OCI-M2 (cell line): ENCODE data around the gene FHL2.
"Not testable (repeated sequence)": the region's sequence is repeated elsewhere in the genome, so short reads cannot be mapped to it uniquely, and the experiment has no call there.

Experiments
- DNase-seq: peaks from one replicate; lab custom pipeline; 2025; ENCODE audit not compliant: unreplicated experiment; lab: John Stamatoyannopoulos, UW

The FHL2 gene

GRCh38 chr2:105424836-105425235 is 26.0 kb upstream of the FHL2 start:
- not testable (repeated sequence) for DNase-seq

DNA sequence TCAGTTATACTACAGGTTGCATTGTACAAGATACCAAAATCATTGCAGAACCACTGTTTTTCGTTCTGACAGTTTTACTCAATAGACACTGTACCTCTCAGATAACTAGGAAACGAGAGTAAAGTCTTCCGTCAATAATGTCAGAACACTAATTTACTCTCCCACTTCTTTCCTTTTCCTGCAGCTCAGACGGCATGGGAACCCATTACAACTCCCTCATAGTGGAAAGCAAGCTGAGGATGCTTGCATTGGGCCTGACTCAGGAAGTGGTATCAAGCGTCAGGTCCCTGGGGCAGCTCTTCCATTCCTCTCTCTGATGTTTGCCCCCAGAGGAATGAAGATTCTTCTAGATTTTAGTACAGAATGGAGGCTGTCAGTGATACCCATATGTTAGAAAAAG is 23.9 kb upstream of the FHL2 start:
- no peak for DNase-seq

DNA sequence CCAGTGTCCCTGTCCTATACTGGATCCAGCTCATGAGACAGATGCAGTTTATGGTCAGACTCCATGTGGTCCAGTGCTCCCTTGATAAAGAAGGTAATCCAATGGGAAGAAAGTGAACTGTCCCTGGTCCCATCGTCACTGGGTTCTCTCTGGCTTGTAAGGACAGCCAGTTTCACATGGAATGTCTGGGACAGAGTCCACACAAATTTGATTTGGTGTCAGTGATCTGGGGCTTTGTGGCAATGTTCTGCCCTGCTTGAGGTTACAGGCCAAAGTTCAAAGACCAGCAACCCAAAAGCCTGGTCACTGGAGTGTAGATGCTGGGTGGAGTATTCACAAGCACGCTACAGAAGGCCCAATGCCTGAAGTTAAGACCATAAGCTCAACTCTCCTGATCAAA is 22.2 kb upstream of the FHL2 start:
- no peak for DNase-seq

DNA sequence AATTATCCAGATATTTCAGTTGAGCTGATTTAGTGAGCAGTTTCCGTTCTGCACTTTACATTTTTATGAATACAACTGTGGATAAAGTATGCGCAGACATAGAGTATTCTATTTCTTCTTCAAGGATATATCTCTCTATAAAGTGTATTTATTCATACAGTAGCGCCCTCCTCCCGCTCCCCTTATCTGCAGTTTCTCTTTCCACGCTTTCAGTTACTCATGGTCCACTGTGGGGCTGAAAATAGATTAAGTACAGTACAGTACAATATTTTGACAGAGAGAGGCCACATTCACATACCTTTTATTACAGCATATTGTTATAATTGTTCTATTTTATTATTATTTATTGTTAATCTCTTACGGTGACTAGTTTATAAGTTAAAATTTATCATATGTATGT is 19.7 kb upstream of the FHL2 start:
- DNase-seq = no peak

DNA sequence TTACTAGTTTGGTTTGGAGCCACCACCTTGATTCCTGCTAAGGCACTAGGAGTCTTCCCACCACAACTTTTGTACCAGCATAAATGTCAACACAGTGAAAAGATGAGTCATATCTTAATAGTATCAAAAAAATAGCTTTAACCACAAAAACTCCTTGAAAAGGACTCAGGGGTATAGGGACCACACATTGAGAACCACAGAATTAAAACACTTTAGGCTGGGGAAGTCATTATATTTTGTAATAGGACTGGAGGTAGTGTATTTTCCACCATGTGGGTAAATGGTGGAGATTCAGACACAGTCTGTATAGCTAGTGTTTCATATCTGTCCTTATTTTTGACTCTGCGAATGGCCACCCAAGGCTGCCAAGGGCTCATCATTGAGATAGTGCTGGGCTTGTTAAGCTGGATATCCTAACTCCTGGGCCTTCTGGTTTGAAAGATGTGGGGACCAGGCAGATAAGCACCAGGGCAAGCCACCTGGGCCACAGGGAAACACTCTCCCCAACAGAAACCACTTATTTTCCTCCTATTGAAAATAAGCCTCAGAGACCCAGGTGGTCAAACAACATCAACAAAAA is 19.1 kb upstream of the FHL2 start:
- no peak for DNase-seq

- DNase-seq = no peak
Observed at GRCh38 chr2:105416156-105416555, 17.3 kb upstream of the FHL2 start.

DNA sequence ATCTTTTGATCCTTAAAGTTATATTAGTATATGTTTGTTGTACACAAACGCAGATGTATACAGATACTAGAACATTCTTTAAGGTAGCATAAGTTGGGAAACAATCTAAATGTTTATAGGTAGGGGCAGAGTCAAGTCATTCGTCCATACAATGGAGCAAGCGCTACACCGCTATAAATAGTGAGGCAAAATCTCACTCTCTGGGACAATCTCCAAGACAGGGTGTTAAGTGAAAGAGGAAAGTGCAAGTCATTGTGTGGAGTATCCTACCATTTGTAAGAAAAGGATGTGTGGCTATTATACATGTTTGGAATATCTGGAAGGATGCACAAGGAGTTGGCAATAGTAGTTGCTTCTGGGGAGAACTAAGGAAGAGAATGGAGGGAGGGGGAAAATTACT is 16.2 kb upstream of the FHL2 start:
- no peak for DNase-seq

DNA sequence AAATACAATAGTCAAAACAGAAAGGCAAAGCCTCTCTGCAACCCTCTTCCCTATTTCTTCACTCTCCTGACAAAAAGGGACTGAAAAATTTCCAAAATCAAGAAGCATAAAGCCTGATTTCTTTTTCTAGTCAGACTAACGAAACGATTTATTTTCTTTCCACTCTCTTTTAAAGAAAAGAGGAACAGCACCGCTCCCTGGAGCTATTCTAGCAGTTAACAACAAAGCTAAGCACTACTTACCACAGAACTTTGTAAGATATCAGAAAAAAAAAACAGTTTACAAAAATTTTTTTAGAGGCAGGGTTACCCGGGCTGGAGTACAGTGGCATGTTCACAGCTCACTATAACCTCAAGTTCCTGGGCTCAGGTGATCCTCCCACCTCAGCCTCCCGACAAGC is 14.4 kb upstream of the FHL2 start:
- no peak for DNase-seq

- DNase-seq = no peak
Observed at GRCh38 chr2:105412584-105412983, 13.7 kb upstream of the FHL2 start.

DNA sequence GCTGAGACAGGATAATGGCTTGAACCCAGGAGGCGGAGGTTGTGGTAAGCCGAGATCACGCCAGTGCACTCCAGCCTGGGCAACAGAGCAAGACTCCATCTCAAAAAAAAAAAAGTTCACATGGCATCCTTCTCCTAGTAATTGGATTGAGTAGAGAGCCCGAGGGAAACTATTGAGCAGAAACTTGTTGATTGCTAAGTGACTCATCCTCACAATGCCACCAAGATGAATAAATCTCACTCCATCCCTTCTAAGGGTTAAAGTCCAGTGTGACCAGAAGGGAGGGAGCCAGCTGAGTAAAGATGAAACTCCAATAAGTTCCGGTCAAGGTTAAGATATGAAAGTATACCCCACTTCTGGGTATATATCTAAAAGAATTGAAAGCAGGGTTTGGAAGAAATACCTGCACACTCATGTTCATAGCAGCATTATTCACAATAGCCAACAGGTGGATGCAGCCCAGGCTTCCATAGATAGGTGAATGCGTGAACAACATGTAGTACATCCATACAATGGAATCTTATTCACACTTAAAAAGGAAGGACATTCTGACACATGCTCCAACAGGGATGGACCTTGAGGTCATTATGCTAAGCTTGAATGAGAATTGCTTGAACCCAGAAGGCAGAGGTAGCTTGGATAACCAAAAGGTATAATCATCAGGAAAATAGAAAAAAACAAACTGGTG is 13.0 kb upstream of the FHL2 start:
- DNase-seq = no peak

GRCh38 chr2:105410554-105410953 is 11.7 kb upstream of the FHL2 start:
- DNase-seq = no peak

- DNase-seq = no peak
Observed at GRCh38 chr2:105409717-105410116, 10.9 kb upstream of the FHL2 start.

GRCh38 chr2:105407946-105408743 is 9.3 kb upstream of the FHL2 start:
- DNase-seq = no peak

GRCh38 chr2:105406221-105406620 is 7.4 kb upstream of the FHL2 start:
- no peak for DNase-seq

GRCh38 chr2:105405291-105405690 is 6.4 kb upstream of the FHL2 start:
- DNase-seq = no peak

DNA sequence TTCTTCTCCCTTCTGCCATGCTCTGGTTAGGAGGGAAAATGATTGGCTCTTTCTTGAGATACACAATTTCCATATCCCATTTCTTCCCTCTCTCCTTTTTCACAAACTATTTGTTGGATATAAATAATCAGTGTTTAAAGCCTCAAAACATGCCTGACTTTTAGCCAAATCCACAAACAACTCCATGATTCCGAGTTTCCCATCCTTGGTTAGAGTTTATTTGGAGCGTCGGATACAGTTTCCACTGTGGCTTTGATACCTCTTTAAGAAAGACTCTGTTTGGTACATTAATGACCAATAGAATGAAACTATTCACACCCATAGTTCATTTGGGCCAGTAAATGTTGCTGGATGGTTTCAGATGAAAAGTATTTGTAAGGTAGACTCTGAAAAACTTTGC is 5.9 kb upstream of the FHL2 start:
- DNase-seq = no peak

DNA sequence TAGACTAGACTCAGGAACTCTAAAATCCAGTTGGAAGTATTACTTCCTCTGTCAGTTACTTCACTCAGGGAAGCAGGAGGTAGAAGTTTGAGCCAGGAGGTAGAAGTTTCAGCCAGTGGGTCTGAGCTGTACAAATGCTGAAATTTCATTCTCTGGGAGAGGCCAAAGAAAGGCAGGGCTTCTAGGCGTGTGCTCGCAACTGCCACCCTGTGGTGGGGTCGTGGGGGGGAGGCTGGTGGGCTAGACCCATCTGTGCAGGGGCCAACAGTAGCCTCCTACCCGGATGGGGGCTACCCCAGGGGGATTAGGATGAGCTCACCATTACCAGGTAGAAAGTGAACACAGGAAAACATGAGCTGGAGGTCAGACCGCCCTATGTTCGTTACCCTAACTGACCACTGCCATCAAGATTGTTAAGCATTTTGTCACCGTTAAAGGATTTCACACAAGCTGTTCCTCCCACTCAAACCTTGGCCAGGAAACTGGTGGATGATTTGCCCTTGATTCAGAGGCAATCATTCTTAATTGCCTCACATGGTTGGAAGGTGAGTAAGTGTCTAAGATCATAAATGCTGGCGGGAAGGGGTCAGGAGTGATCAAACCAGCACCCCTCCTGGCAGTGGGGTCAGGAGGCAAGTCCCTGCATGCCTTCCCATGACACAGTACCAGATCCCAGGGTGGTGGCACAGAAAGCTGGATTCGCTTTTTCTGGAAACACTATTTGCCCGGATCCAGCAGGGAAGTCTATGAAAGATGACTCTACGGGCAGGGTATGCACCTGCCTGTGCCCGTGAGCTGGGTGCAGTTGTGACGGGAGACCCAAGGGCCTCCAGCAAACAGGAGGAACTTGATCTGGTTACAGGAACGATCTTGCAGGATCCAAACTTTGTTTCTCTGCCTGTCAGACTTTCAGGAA is 5.2 kb upstream of the FHL2 start:
- no peak for DNase-seq

GRCh38 chr2:105403241-105403782 is 4.5 kb upstream of the FHL2 start:
- no peak for DNase-seq

DNA sequence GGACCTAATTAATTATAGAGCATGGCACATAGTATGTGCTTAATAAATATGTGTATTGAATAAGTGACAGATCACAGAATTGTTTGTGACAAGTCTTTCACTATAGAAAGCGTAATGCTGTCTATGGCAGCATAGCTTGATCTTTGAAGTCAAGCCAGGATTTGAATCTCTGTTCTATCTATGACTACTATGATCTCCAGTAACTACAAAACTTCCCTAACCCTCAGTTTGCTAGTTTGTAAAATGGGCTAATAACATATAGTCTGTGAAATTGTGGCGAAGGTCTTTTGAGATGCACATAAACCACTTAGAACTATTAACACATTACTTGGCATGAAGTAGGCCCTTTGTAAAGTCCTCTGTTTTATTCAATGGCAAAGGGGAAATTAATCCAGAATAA is 4.0 kb upstream of the FHL2 start:
- no peak for DNase-seq

- no peak for DNase-seq
Observed at GRCh38 chr2:105401867-105402266, 3.0 kb upstream of the FHL2 start.

DNA sequence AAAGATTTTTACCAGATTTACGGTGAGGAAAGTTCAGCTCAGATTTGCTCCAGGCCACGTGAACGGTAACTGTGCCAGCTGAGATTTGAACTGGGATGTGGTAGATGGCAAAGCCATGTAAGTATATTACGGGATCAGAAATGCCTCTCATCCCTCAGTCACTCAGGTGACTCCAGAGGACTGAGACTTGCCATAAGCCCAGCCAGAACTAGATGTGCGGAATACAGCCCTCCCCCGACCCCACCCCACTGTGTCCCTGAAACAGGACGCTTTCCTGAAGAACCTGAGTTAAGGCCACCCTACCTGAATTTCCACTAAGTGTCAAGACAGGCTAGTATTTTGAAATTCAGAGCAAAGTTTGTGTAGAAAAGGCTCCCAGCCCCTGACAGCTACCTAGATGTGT is 1.3 kb upstream of the FHL2 start:
- DNase-seq = no peak
